PC-3 (cell line): ENCODE results near the gene BDNF.

Experiments
- CTCF ChIP-seq: fragments of 300-600 bp; sonication (generic); conservative IDR thresholded peaks from 2 replicates; pipeline ENCODE4 v1.5.1; 2017; ENCODE audit warnings: antibody characterized with exemption, low read depth, mild to moderate bottlenecking, low read length
- EZH2 ChIP-seq: fragments of 300-600 bp; sonication (generic); IDR thresholded peaks from one replicate; pipeline ENCODE4 v1.6.1; 2017; ENCODE audit warnings: antibody characterized with exemption, mild to moderate bottlenecking, low read length; ENCODE audit not compliant: unreplicated experiment

- TF ChIP-seq CTCF: no peak
- TF ChIP-seq EZH2: no peak
These were observed 41.6 kb downstream of the BDNF start for GRCh38 chr11:27658535-27659236.
